ENCODE measurements around the gene NFKB2. TPM values are rescaled to one million over a fixed set of nuclear protein-coding genes. Genes with fewer than 3 reads are reported as not detected.

The NFKB2 gene
- 100 to 1,000 TPM in 3 of 7 donors, 10 to 100 TPM in 4; 51.6 to 161 (median 75.2) TPM for total RNA-seq
- 10 to 100 TPM; 34.7 to 55.2 (median 51.9) TPM for polyA plus RNA-seq
- long read RNA-seq, donor 1, partial matches to known transcripts: 0 of 3 reads
- long read RNA-seq, donor 1, other reads (novel, unspliced or antisense): 0 of 3 reads
- long read RNA-seq, donor 2, partial matches to known transcripts: 0 of 3 reads
- long read RNA-seq, donor 2, other reads (novel, unspliced or antisense): 0 of 3 reads

DNA sequence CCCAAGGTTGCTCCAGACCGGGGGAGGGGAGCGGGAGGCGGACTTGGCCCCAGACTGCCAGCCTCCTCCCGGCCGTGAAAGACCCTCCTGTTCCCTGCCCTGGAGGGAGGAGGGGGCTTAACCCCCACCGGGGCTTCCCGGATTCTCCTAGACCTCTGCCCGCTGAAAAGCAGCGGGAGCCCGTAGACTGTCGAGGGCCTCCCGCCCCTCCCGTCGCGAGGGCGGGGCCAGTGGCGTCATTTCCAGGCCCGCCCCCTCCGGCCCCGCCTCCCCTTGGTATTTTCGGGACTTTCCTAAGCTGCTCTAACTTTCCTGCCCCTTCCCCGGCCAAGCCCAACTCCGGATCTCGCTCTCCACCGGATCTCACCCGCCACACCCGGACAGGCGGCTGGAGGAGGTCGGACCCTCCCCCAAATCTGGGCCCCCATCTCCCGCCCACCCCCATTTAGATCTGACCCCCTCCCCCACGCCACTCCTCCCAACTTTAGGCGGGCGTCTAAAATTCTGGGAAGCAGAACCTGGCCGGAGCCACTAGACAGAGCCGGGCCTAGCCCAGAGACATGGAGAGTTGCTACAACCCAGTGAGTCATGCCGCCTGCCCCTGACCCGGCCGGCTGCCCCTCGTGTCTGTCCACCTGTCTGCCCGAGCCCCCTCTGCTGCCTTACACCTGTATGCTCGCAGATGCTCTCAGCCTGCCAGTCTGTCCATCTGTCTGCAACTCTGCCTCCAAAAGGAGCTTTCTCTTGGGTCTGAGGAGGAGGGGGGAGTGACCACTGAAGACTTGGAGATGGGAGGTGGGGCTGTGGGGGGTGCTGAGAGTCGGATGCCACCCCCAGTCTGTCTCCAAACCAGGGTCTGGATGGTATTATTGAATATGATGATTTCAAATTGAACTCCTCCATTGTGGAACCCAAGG, at the start of gene NFKB2:
Gene NFKB2, plus strand, starts transcription at position 306 of the 917 bp plus-strand sequence. Its CDS starts 255 bp downstream, at position 561.
- Histone ChIP-seq H3K4me1 (peaks cover 36 to 79% (median 58%) of the 10 kb centered on the region in 6 donors), H3K4me3 (peak within 1 kb of the TSS; percentile 67 to 95 (median 84)), H3K27ac (peak within 1 kb of the TSS; percentile 88 to 100 (median 99)), H3K36me3 (peaks cover 0 to 39% (median 32%) of the 10 kb centered on the region in 6 donors), H3K9me3 (no peaks in the 10 kb centered on the region), H3K27me3 (replicated peaks in 1 of 7) (no peaks in the 10 kb centered on the region)
- TF ChIP-seq POLR2AphosphoS5 (IDR thresholded peaks at IDR 0.05): peak; percentile 89 to 92 (median 91)
- peak in 1 of 11 experiments; percentile 32 for TF ChIP-seq CTCF (IDR thresholded peaks at IDR 0.05 in 8 of 11, conservative IDR thresholded peaks at IDR 0.05 in 3 of 11)
- TF ChIP-seq POLR2A (IDR thresholded peaks at IDR 0.05): peak in 2 of 3 donors; percentile 56 to 61
- peak; percentile 97 for DNase-seq
- intact Hi-C loops (cut with DNase I; ENCODE audit: low total_unique reads): loop anchor here (10.0 kb wide), 2 partner anchors 79 to 189 kb away; no protein-coding TSS in a partner anchor
- WGBS, 5 donors: 0 to 2% (median 1%) methylated on average over 35 to 42 of the region's 42 CpGs

- Histone ChIP-seq H3K36me3 (peaks cover 0 to 93% (median 40%) of the 10 kb centered on the region in 6 donors), H3K9me3 (no peaks in the 10 kb centered on the region), H3K27ac (peak overlapping the region in 1 of 8 donors; percentile 11), H3K27me3 (replicated peaks in 1 of 7) (no peaks in the 10 kb centered on the region), H3K4me3 (no peak overlapping the region), H3K4me1 (peaks cover 0 to 15% (median 3%) of the 10 kb centered on the region in 6 donors)
- 70 to 82% (median 74%) methylated on average over 2 of the region's 2 CpGs for WGBS, 5 donors
- peak in 8 of 11 experiments; percentile 12 to 50 (median 39) for TF ChIP-seq CTCF (IDR thresholded peaks at IDR 0.05 in 8 of 11, conservative IDR thresholded peaks at IDR 0.05 in 3 of 11)
- TF ChIP-seq POLR2A (IDR thresholded peaks at IDR 0.05): no peak
- intact Hi-C loops (cut with DNase I; ENCODE audit: low total_unique reads): no loop called here
- no peak for DNase-seq
Observed at GRCh38 chr10:102347236-102347828, 48.2 kb upstream of the NFKB2 start.

GRCh38 chr10:102352066-102352715, 43.3 kb upstream of the NFKB2 start:
- intact Hi-C loops (cut with DNase I; ENCODE audit: low total_unique reads): loop anchor here (5.0 kb wide), 2 partner anchors 125 to 185 kb away; partner anchors contain the start of gene ELOVL3
- H3K36me3 ChIP-seq: peaks cover 0 to 100% (median 55%) of the 10 kb centered on the region in 6 donors
- peak in 1 of 3 donors; percentile 38 for TF ChIP-seq POLR2AphosphoS5 (IDR thresholded peaks at IDR 0.05)
- TF ChIP-seq CTCF (IDR thresholded peaks at IDR 0.05 in 8 of 11, conservative IDR thresholded peaks at IDR 0.05 in 3 of 11): peak; percentile 67 to 92 (median 85)
- no peak for TF ChIP-seq POLR2A (IDR thresholded peaks at IDR 0.05)
- peaks cover 0 to 3% (median 0%) of the 10 kb centered on the region in 6 donors for H3K4me1 ChIP-seq
- no peak overlapping the region for H3K27ac ChIP-seq
- H3K27me3 ChIP-seq (replicated peaks in 1 of 7): no peaks in the 10 kb centered on the region
- peak; percentile 81 for DNase-seq
- H3K9me3 ChIP-seq: no peaks in the 10 kb centered on the region
- WGBS, 5 donors: 75 to 88% (median 83%) methylated on average over 7 of the region's 7 CpGs
- no peak overlapping the region for H3K4me3 ChIP-seq

Data from spleen (tissue), 13 donors.